ENCODE results near the gene KDM4B. TPM values are rescaled to one million over a fixed set of nuclear protein-coding genes. Genes with fewer than 3 reads are reported as not detected.

KDM4B gene
- total and polyA plus RNA-seq, 2 of the 8 experiments (the other 6 are each of a cell fraction or from before 2014, with no cell fraction given), result 12.0 to 31.9 TPM

GRCh38 chr19:5032101-5032967, 63.4 kb downstream of the KDM4B start:
- no peak overlapping the region for H3K27ac ChIP-seq (ENCODE audit: low read depth, low read length)
- DNase-seq (ENCODE audit: low read depth in 1 of 2, low spot score in 2 of 2), result no peak
- H3K79me2 ChIP-seq (ENCODE audit: control insufficient read depth in 1 of 2, insufficient read depth in 2 of 2, low read length in 2 of 2), result peaks cover 0 to 22% of the 10 kb centered on the region in 2 experiments; a peak in 1 of 4 replicates

More at GRCh38 chr19:5032101-5032967, 63.4 kb downstream of the KDM4B start:
- TF ChIP-seq, protein P1, sequence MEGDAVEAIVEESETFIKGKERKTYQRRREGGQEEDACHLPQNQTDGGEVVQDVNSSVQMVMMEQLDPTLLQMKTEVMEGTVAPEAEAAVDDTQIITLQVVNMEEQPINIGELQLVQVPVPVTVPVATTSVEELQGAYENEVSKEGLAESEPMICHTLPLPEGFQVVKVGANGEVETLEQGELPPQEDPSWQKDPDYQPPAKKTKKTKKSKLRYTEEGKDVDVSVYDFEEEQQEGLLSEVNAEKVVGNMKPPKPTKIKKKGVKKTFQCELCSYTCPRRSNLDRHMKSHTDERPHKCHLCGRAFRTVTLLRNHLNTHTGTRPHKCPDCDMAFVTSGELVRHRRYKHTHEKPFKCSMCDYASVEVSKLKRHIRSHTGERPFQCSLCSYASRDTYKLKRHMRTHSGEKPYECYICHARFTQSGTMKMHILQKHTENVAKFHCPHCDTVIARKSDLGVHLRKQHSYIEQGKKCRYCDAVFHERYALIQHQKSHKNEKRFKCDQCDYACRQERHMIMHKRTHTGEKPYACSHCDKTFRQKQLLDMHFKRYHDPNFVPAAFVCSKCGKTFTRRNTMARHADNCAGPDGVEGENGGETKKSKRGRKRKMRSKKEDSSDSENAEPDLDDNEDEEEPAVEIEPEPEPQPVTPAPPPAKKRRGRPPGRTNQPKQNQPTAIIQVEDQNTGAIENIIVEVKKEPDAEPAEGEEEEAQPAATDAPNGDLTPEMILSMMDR (IDR thresholded peaks at IDR 0.05; ENCODE audit: control extremely low read depth in 1 of 3, insufficient read depth in 1 of 3, low read depth in 1 of 3, low read length in 3 of 3), result peak in 2 of 3 experiments; percentile 15 to 39; a peak in 1 of 4 replicates
- no peak for TF ChIP-seq KDM1A (IDR thresholded peaks at IDR 0.05; ENCODE audit: borderline replicate concordance, low read length)
- H2BK120ac ChIP-seq (replicated peaks; ENCODE audit: low read depth, low read length), result no peak overlapping the region
- FAIRE-seq, result no peak
- H3K36me3 ChIP-seq (ENCODE audit: control insufficient read depth in 2 of 4, insufficient read depth in 4 of 4, low read length in 3 of 4), result peaks cover 0 to 13% (median 5%) of the 10 kb centered on the region in 4 experiments; a peak in 2 of 8 replicates
- ChIA-PET POLR2A (ENCODE audit: partially characterized antibody) (interaction anchor here (0.8 to 1.2 kb wide), 3 partner anchors 7 to 123 kb away, joined by 3 to 4 read pairs (median 3); partner anchors contain the start of gene UHRF1), CTCF (ENCODE audit: partially characterized antibody) (interaction anchor here (0.5 to 12.0 kb wide), 46 partner anchors 8 to 406 kb away, joined by 3 to 175 read pairs (median 6); partner anchors contain the start of gene KDM4B)
- no peak overlapping the region for H3K4ac ChIP-seq (replicated peaks; ENCODE audit: insufficient read length, low read depth, low read length)
- no peak overlapping the region for H2BK12ac ChIP-seq (ENCODE audit: low read depth, low read length)
- H2AK5ac ChIP-seq (ENCODE audit: low read depth, low read length), result no peak overlapping the region
- 93% methylated on average over 52 of the region's 52 CpGs; no CpG with 5 or more reads in 1 of the 2 experiments for WGBS, 2 experiments (ENCODE audit: extremely low coverage in 1 of 2, insufficient coverage in 1 of 2, insufficient read length in 1 of 2, insufficient replicate concordance in 2 of 2, low coverage in 1 of 2, low lambda C conversion rate in 2 of 2, missing lambda C conversion rate in 1 of 2)
- H3K4me1 ChIP-seq (replicated peaks in 1 of 4; ENCODE audit: control insufficient read depth in 3 of 4, insufficient read depth in 4 of 4, low read length in 3 of 4), result peaks cover 0 to 4% (median 0%) of the 10 kb centered on the region in 4 experiments; a peak in 1 of 7 replicates
- H4K5ac ChIP-seq (ENCODE audit: insufficient read length, low read depth, low read length), result no peak overlapping the region
- no peak overlapping the region for H3K23ac ChIP-seq (ENCODE audit: insufficient read length)
- no peak overlapping the region for H4K8ac ChIP-seq (ENCODE audit: extremely low read depth, insufficient read depth, low read length)
- H3K27me3 ChIP-seq (replicated peaks in 1 of 4; ENCODE audit: control insufficient read depth in 3 of 4, extremely low read depth in 1 of 4, insufficient read depth in 3 of 4, low read length in 3 of 4), result no peaks in the 10 kb centered on the region
- no peaks in the 10 kb centered on the region for H3K23me2 ChIP-seq (ENCODE audit: low read depth, low read length)
- H4K20me1 ChIP-seq (replicated peaks in 1 of 2; ENCODE audit: control insufficient read depth in 1 of 2, insufficient read depth in 2 of 2, low read length in 2 of 2), result peaks cover 11 to 24% of the 10 kb centered on the region in 2 experiments
- no peaks in the 10 kb centered on the region for H3K9me3 ChIP-seq (ENCODE audit: insufficient read depth in 2 of 2, low read depth in 1 of 2, low read length in 1 of 2)
- H2BK5ac ChIP-seq (ENCODE audit: low read depth, low read length), result no peak overlapping the region
- peaks cover 16% of the 10 kb centered on the region for H3K79me1 ChIP-seq (ENCODE audit: low read depth, low read length)
- H3K4me2 ChIP-seq (ENCODE audit: insufficient read depth in 1 of 2, low read depth in 2 of 2, low read length in 2 of 2), result no peak overlapping the region
- H2BK20ac ChIP-seq (ENCODE audit: low read length), result no peak overlapping the region
- H3K56ac ChIP-seq (replicated peaks; ENCODE audit: insufficient read length, low read depth, low read length), result no peak overlapping the region
- no peak overlapping the region; a peak in 1 of 7 replicates for H3K9ac ChIP-seq (replicated peaks in 1 of 4; ENCODE audit: extremely low read depth in 1 of 4, low read depth in 3 of 4, low read length in 3 of 4)
- H3K18ac ChIP-seq (ENCODE audit: extremely low read depth, low read length), result no peak overlapping the region
- no peak overlapping the region for H4K91ac ChIP-seq (replicated peaks; ENCODE audit: insufficient read length, low read length)
- H3K4me3 ChIP-seq (ENCODE audit: extremely low read depth in 1 of 4, insufficient read depth in 2 of 4, low read depth in 3 of 4, low read length in 4 of 4), result no peak overlapping the region
- H2AFZ ChIP-seq (ENCODE audit: low read length), result no peak overlapping the region
- H3K14ac ChIP-seq (ENCODE audit: insufficient read length), result no peak overlapping the region
- H2BK15ac ChIP-seq (ENCODE audit: low read length), result no peak overlapping the region
